ENCODE data around the gene SUGCT.

SUGCT gene

DNA sequence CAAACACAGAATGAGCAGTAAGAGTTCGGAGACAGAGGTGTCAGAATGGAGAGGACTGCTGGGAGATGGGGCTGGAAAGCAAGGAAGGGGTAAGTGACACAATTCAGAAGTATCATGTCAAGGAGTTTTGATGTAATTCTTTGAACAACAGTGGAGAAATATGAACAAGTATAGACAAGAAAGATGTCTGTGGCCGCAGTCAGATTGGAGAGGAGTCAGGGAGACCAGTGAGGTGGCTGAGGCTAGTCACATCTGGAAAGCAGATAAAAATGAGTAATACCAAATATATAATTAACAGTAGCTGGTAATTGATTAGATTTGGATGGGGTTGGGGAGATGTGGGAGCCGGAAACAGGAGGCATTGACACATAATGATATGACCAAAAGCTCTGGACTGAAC, 540.9 kb downstream of the SUGCT start:
- DNase-seq (ENCODE audit: low read depth in 2 of 2) = no peak

DNA sequence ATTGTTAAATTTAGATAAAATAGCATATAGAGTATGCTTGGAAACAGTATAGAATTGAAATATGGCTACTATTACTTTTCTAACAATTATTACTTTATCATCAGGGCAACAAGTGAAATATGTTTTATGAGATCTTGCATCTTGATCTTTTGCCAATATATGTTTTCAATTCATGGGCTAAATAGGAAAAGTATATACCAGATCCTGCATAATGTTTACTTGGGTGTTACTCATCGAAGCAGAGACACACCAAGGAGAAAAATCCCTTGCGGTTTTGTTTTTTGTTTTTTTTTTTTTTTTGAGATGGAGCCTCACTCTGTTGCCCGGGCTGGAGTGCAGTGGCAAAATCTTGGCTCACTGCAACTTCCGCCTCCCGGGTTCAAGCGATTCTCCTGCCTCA, 541.4 kb downstream of the SUGCT start:
- no peak for DNase-seq (ENCODE audit: low read depth in 2 of 2)

DNA sequence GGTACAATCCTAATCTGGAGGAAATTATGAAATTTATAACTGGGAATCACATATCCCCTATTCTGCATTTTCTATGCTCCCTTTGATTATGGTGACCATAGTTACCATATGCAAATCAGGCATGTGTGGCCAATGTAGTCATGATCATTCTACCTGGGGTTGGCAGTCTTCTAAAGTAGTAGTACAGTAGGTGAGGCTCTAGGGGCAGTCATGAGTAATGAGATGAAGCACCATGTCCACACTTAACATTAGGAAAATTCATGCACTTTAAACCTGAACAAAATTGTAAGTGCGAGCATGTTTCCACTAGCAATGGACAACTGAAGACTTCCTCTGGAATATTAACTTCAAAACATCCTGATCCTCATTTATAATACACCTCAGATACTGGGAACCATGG, 545.9 kb downstream of the SUGCT start:
- DNase-seq (ENCODE audit: low read depth in 2 of 2) = no peak

- no peak for DNase-seq (ENCODE audit: low read depth in 2 of 2)
Observed at GRCh38 chr7:40682696-40683095, 547.9 kb downstream of the SUGCT start.

GRCh38 chr7:40694026-40694809, 559.4 kb downstream of the SUGCT start:
- DNase-seq (ENCODE audit: low read depth in 2 of 2) = no peak

DNA sequence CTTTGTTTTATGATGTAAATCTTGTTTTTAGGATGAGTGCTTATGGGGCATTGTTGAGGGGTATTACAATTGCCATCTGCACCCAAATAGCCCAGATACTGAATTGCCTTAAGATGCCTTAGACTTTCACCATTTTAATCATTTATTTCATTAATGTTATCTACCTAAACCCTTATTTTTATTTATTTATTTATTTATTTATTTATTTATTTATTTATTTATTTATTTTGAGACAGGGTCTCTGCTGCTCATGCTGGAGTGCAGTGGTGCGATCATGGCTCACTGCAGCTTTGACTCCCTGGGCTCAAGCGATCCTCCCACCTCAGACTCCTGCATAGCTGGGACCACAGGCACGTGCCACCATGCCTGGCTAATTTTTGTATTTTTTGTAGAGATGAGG, 560.2 kb downstream of the SUGCT start:
- DNase-seq (ENCODE audit: low read depth in 2 of 2) = no peak

DNA sequence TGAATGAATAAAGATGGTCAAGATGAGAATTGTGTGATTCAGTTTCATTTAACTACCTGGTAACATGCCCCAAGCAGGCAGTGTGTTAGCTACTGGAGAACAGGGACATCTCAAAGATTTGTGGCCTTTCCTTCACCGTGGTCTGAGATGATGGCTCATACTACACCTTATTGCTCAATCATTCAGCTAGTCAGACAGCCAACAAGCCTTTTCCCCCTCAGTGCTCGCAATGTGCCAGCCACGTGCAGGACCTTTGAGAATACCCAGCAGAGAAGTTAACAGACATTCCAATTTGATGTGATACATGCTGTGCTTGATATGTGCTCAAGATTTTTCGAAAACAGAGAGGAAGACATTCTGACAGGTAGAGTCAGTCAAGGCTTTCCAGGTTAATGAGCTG, 562.8 kb downstream of the SUGCT start:
- DNase-seq (ENCODE audit: low read depth in 2 of 2) = no peak

DNA sequence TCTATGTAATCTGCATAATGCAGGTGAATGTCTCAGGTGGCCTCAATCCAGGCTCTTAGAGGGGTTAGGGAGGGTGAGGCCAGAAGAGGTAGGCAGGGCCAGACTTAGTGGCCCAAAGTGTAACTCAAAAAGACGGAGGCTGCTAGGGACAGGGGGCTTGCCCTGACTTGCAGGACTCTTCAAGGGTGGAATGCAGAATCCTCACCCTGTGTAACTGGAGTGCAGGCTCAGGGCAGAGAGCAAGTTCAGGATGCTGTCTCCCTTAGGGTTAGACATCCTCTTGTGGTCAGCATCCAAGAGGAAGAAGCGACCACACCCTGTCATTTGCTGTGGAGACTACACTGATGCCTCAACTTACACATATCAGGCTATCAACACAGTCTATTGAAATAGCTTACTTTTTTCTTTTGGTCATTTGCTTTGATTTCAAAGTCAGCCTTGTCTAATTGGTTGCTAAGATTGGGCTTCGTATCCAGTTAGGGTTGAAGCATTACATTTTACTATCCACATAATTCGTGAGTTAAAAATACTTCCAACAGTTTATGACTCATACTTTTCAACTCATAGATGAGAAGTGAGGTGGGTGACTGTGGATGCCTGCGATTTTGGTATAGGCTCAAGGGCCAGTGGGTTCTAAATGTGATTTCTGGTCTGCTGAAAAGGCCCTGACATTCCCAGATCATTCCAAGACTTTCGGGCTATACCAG, 563.6 kb downstream of the SUGCT start:
- no peak for DNase-seq (ENCODE audit: low read depth in 2 of 2)

DNA sequence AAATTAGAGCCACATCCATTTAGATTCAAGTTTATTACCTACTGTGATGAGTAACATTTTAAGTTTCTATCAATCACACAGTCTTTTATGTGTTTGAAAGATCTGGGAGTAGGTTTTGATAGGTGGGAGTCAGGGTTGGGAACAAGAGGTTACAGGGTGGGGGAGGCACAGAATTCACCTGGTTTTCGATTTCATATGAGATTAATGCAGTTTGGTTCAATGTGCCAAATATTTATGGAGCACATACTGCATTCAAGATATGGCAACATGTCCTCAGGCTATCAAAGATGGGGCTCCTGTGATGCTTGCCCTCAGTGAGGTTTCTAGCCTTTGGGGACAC, 564.1 kb downstream of the SUGCT start:
- DNase-seq (ENCODE audit: low read depth in 2 of 2) = no peak

GRCh38 chr7:40700653-40701421, 566.0 kb downstream of the SUGCT start:
- DNase-seq (ENCODE audit: low read depth in 2 of 2) = no peak

DNA sequence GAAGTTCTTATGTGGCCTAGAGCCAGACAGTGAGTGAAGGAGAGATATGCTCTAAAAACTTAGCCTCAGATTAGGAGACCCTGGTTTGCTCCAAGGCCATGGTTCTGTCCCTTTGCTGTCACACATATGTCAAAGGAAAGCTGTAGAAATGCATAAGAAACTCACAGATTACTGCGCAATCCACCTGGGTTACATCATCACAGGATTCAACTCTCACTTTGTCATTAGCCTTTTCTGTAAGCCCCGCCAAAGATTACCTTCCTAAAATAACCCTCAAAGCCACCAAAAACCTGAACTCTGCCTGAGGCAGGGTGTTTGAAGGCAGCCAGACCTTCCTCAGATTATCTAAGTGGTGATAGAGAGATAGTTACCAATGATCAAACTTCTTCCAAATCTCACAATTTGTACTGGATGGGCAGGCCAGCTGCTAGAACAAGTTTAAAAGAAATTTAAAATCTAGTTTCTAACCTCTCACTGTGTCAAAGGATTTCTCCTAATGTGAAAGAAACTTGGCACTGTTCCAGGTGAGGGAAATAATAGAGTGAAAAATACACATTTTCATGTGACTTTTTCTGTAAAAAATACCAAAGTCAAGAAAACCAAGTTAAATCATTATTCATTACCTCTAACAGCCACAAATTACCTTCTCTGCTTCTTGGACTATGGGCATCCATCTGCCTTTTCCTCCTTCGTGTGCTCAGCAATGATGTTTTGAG, 567.2 kb downstream of the SUGCT start:
- no peak for DNase-seq (ENCODE audit: low read depth in 2 of 2)

GRCh38 chr7:40704172-40704571, 569.4 kb downstream of the SUGCT start:
- no peak for DNase-seq (ENCODE audit: low read depth in 2 of 2)

GRCh38 chr7:40706829-40707228, 572.0 kb downstream of the SUGCT start:
- no peak for DNase-seq (ENCODE audit: low read depth in 2 of 2)

DNA sequence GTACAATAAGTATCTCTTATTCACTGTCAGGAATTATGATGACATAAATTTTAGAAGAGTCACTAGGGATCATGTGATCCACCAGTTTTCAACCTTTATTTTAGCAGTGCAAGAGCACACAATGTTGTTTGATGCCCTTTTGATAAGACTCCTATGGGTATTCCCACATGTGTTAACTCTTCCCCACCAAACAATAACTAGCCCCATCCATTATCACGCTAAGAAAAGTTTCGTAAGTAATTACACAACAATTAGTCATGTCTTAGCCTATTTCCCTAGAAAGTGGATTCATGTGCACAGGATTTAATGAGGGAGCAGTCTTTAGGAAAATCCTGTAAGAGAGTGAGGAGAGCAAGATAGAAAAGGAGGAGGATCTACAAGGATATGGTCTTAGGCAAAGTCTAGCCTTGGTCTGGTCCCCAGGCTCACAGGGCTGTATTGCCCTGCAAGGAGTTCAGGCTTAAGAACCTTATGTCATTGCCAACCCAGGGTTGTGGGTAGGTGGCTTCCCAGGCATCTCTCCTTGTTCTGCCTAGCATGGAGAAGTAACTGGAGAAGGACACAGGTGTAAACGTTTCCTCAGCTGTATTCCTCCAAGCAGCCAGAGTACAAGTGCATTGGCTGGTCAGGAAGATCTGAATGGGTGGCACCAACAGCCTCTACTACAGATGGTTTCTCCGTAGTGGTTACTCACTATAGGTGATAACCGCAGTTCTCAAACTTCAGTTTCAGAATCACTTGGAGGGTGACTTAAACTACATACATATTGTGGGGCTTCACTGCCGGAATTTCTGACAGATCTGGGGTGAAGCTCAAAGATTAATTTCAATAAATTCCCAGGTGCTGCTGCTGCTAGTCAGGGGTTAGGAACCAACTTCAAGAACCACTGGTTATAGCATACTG, 574.5 kb downstream of the SUGCT start:
- DNase-seq (ENCODE audit: low read depth in 2 of 2) = no peak

DNA sequence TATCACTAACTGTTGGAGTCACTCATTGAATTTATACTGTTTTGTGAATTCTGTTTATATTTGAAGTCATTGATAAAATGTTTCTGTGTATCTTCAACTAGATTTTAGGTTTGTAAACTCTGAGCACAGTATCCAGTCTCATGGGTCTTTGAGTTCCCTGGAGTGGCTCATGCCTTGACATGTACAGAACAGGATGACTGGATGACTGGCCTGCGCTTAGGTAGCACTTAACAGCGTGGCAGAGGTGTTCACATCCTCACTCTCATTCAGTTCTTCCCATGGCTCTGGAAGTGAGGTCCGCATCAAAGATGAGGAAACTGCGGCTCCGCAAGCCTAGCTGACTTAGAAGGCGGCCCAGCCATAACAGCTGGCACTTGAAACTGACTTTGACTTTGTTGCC, 576.9 kb downstream of the SUGCT start:
- no peak for DNase-seq (ENCODE audit: low read depth in 2 of 2)

DNA sequence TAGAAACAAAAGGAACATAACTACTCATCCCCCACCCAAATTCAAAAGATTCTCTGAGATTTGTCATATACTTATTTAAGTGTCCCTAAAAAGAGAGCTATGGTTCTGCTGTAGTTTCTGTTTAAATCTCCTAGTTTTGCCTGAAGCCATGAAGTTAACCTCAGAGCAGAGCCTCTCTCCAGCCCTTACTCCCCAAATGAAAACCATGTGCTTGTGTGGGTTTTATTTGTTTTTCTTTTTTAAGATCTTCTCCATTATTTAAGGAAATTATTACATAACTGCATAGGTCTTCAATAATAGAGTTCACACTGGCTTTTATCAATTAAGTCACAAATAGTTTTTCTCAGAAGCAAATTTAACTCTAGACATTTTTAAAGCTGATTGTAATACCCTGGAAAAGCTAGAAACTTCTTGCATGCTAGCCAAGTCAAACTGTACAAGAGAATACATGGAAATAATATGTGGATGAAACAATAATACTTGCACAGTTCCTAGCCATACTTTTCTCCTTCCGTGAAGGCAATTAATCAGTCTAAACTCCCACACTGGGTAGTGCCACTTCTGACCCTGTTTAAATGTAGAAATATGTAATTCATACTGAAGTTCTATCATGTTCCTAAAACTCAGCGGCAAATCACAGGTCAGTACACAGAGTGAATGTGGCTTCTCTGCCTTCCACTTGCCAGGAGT, 579.7 kb downstream of the SUGCT start:
- no peak for DNase-seq (ENCODE audit: low read depth in 2 of 2)

DNA sequence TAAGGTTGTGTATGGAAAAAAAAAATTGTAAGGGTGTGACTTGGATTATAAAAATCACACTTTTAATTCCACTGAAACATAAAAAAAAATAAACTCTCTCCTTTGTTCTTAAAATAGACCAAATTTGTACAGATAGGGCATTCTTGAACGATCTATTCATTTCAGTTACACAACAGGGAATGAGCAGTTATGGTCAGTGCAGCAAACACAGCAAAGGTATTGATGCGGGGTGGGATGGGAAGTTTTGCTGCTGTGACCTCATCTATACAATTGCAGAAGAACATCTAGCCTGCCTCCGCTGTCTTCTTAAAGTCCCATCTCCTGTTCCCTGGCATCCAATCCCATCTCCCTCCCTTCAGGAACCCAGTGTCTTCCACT, 580.2 kb downstream of the SUGCT start:
- DNase-seq (ENCODE audit: low read depth in 2 of 2) = no peak

GRCh38 chr7:40716052-40716451, 581.2 kb downstream of the SUGCT start:
- DNase-seq (ENCODE audit: low read depth in 2 of 2) = no peak

- DNase-seq (ENCODE audit: low read depth in 2 of 2) = no peak
Observed at GRCh38 chr7:40717242-40717641, 582.4 kb downstream of the SUGCT start.

DNA sequence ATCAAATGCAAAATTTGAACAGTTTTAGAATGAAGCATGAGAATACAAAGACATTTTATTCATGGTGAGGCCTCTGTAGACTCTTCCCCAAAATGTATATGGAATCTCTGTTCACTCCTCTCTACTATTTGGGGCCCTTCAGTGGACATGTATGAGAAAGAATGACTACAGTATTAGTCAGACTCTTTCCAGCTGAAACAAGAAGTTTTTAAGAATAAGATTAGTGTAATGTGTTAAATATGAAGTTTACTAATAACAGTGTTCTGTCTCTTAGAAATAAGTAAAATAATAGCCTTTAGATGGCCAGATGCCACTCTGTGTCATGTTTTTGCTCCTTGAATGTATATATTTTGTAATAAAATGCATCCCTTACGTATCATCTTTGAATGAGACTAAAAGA, 585.6 kb downstream of the SUGCT start:
- no peak for DNase-seq (ENCODE audit: low read depth in 2 of 2)
